GM18907 (cell line): Measurements from ENCODE around the gene AUTS2.
"Not testable (repeated sequence)": the region's sequence is repeated elsewhere in the genome, so short reads cannot be mapped to it uniquely, and the experiment has no call there.

Experiments used
- ATAC-seq: cut with Tn5 transposase; IDR thresholded peaks from one replicate; pipeline ENCODE4 v1.9.1; 2021; ENCODE audit warnings: mild to moderate bottlenecking, moderate library complexity; ENCODE audit not compliant: unreplicated experiment

AUTS2 gene

GRCh38 chr7:70266186-70266585 is 667.9 kb downstream of the AUTS2 start:
- ATAC-seq, result no peak

- ATAC-seq, result no peak
These were observed 669.3 kb downstream of the AUTS2 start for GRCh38 chr7:70267381-70268120.

- no peak for ATAC-seq
These were observed 669.9 kb downstream of the AUTS2 start for GRCh38 chr7:70268179-70268578.

- ATAC-seq, result no peak
These were observed 671.9 kb downstream of the AUTS2 start for GRCh38 chr7:70270149-70270548.

- ATAC-seq, result no peak
These were observed 673.4 kb downstream of the AUTS2 start for GRCh38 chr7:70271617-70272081.

- ATAC-seq, result not testable (repeated sequence)
These were observed 677.3 kb downstream of the AUTS2 start for GRCh38 chr7:70275570-70275969.

GRCh38 chr7:70285187-70285586 is 686.9 kb downstream of the AUTS2 start:
- no peak for ATAC-seq

- no peak for ATAC-seq
These were observed 687.6 kb downstream of the AUTS2 start for GRCh38 chr7:70285854-70286253.

- no peak for ATAC-seq
These were observed 690.6 kb downstream of the AUTS2 start for GRCh38 chr7:70288781-70289456.

GRCh38 chr7:70292716-70293115 is 694.4 kb downstream of the AUTS2 start:
- no peak for ATAC-seq

- ATAC-seq, result no peak
These were observed 696.1 kb downstream of the AUTS2 start for GRCh38 chr7:70294211-70294911.

GRCh38 chr7:70298780-70299471 is 700.7 kb downstream of the AUTS2 start:
- ATAC-seq, result no peak

- ATAC-seq, result no peak
These were observed 701.2 kb downstream of the AUTS2 start for GRCh38 chr7:70299472-70299807.

GRCh38 chr7:70301673-70302185 is 703.5 kb downstream of the AUTS2 start:
- no peak for ATAC-seq

- no peak for ATAC-seq
These were observed 705.0 kb downstream of the AUTS2 start for GRCh38 chr7:70303309-70303708.

GRCh38 chr7:70303780-70304179 is 705.5 kb downstream of the AUTS2 start:
- no peak for ATAC-seq

GRCh38 chr7:70306173-70306572 is 707.9 kb downstream of the AUTS2 start:
- ATAC-seq, result no peak

GRCh38 chr7:70307544-70308106 is 709.4 kb downstream of the AUTS2 start:
- ATAC-seq, result no peak

- no peak for ATAC-seq
These were observed 714.1 kb downstream of the AUTS2 start for GRCh38 chr7:70312336-70312735.

- ATAC-seq, result no peak
These were observed 715.0 kb downstream of the AUTS2 start for GRCh38 chr7:70313271-70313670.

GRCh38 chr7:70313687-70314086 is 715.4 kb downstream of the AUTS2 start:
- ATAC-seq, result no peak
